ENCODE results near the gene RUSC1. TPM values are rescaled to one million over a fixed set of nuclear protein-coding genes. Genes with fewer than 3 reads are reported as not detected.

Gene RUSC1
- total and polyA plus RNA-seq, 2 donors (not counting 1 experiment from before 2014, with no cell fraction given), result 19.3 to 20.3 TPM

GRCh38 chr1:155322953-155323728, 2.4 kb downstream of the RUSC1 start:
- Mint-ChIP-seq H3K27ac (peak overlapping the region; percentile 75), H3K4me1 (peaks cover 36% of the 10 kb centered on the region), H3K27me3 (no peaks in the 10 kb centered on the region), H3K4me3 (peak overlapping the region; percentile 92), H3K9me3 (ENCODE audit: insufficient read depth) (no peaks in the 10 kb centered on the region)
- Histone ChIP-seq H3K4me2 (replicated peaks; ENCODE audit: low read depth, low read length, poor library complexity, severe bottlenecking) (peak overlapping the region; percentile 99), H3K9me3 (ENCODE audit: control extremely low read depth in 1 of 3, control insufficient read depth in 2 of 3, insufficient read depth in 1 of 3, low read length in 2 of 3) (peaks cover 0 to 2% (median 0%) of the 10 kb centered on the region in 3 donors), H3K27me3 (replicated peaks in 1 of 4; ENCODE audit: control extremely low read depth in 1 of 4, control insufficient read depth in 3 of 4, insufficient read depth in 4 of 4, low read length in 3 of 4) (no peaks in the 10 kb centered on the region), H2AFZ (ENCODE audit: insufficient read depth, low read depth, low read length, poor library complexity, severe bottlenecking) (peak overlapping the region; percentile 98), H3K4me1 (ENCODE audit: control insufficient read depth in 2 of 2, insufficient read depth in 2 of 2, low read length in 2 of 2) (peaks cover 17 to 35% of the 10 kb centered on the region in 2 donors), H3K27ac (ENCODE audit: low read length in 2 of 2) (peak overlapping the region; percentile 81 to 85), H4K20me1 (ENCODE audit: control insufficient read depth, insufficient read depth, low read length, poor library complexity, severe bottlenecking) (no peaks in the 10 kb centered on the region), H3K9ac (ENCODE audit: low read length) (peak overlapping the region; percentile 98), H3K4me3 (ENCODE audit: control extremely low read depth in 1 of 5, extremely low read depth in 1 of 5, insufficient read depth in 1 of 5, low read depth in 2 of 5, low read length in 4 of 5) (peak overlapping the region; percentile 64 to 100 (median 97)), H3K79me2 (ENCODE audit: control insufficient read depth, insufficient read depth, low read length) (peaks cover 4% of the 10 kb centered on the region), H3K36me3 (replicated peaks in 1 of 2; ENCODE audit: control extremely low read depth in 1 of 2, control insufficient read depth in 1 of 2, extremely low read depth in 1 of 2, insufficient read depth in 2 of 2, low read length in 1 of 2) (peaks cover 0 to 2% of the 10 kb centered on the region in 2 experiments)
- intact Hi-C loops (cut with micrococcal nuclease), result loop anchor here (1.0 to 10.0 kb wide), 9 partner anchors 15 to 1182 kb away; partner anchors contain the start of genes ASH1L, FDPS, HCN3 and MEF2D
- ChIA-PET POLR2A (interaction anchor here (0.7 to 1.5 kb wide), 7 partner anchors 15 to 622 kb away, joined by 3 to 6 read pairs (median 4); partner anchors contain the start of genes CLK2, FDPS, HCN3 and ZBTB7B), CTCF (interaction anchor here (0.7 to 6.5 kb wide), 18 partner anchors 11 to 181 kb away, joined by 3 to 128 read pairs (median 6); partner anchors contain the start of genes CLK2, ENTREP3, FDPS and MTX1)
- under 1% methylated on average over 48 of the region's 58 CpGs for WGBS (ENCODE audit: insufficient coverage)
- TF ChIP-seq EZH2 (IDR thresholded peaks at IDR 0.05; ENCODE audit: borderline replicate concordance, insufficient read depth, low read depth, low read length, poor library complexity, severe bottlenecking) (no peak), CTCF (IDR thresholded peaks at IDR 0.05) (peak; percentile 99)
- DNase-seq, result peak; percentile 90
- ATAC-seq (ENCODE audit: low read depth), result peak; percentile 48
